Neural cell (in vitro differentiated cells): Measurements from ENCODE around the gene THRSP. TPM values are rescaled to one million over a fixed set of nuclear protein-coding genes. Genes with fewer than 3 reads are reported as not detected.

Experiments used
- H2AFZ ChIP-seq: fragments of 200-600, 300-800 bp; sonication (generic), shearing (Covaris generic); 2 replicates; pipeline ENCODE4 v1.6.0; 2014; ENCODE audit warnings: low read depth, mild to moderate bottlenecking, antibody characterized with exemption, low read length, moderate library complexity
- H3F3A ChIP-seq: fragments of 200-600 bp; shearing (Covaris generic); 2 replicates; pipeline ENCODE4 v1.6.1; 2016; ENCODE audit warnings: mild to moderate bottlenecking, moderate library complexity, mixed read lengths, antibody characterized with exemption, low read length; ENCODE audit not compliant: insufficient read depth, poor library complexity, severe bottlenecking
- H3K27ac ChIP-seq: fragments of 200-600, 300-800 bp; sonication (generic), shearing (Covaris generic); 2 replicates; pipeline ENCODE4 v1.5.1; 2014; ENCODE audit warnings: mild to moderate bottlenecking, low read length, moderate library complexity
- H3K27me3 ChIP-seq: fragments of 300-800, 200-600 bp; sonication (generic), shearing (Covaris generic); 2 replicates; pipeline ENCODE4 v1.6.0; 2014; ENCODE audit warnings: mild to moderate bottlenecking, low read depth, low read length, moderate library complexity; ENCODE audit not compliant: insufficient read depth
- H3K36me3 ChIP-seq: fragments of 300-800, 200-600 bp; sonication (generic), shearing (Covaris generic); 2 replicates; pipeline ENCODE4 v1.5.1; 2014; ENCODE audit warnings: mild to moderate bottlenecking, antibody characterized with exemption, low read length, moderate library complexity; ENCODE audit not compliant: insufficient read depth
- H3K4me2 ChIP-seq: fragments of 300-800, 200-600 bp; sonication (generic), shearing (Covaris generic); 2 replicates; pipeline ENCODE4 v1.6.0; 2014; ENCODE audit warnings: mild to moderate bottlenecking, low read length
- H3K4me3 ChIP-seq: fragments of 300-800, 200-600 bp; sonication (generic), shearing (Covaris generic); 2 replicates; pipeline ENCODE4 v1.5.1; 2014; ENCODE audit warnings: mild to moderate bottlenecking, low read length, moderate library complexity
- H3K79me2 ChIP-seq: fragments of 200-600 bp; shearing (Covaris generic); replicated peaks from 2 replicates; pipeline ENCODE4 v1.6.0; 2014; ENCODE audit warnings: mild to moderate bottlenecking, low read length, moderate library complexity; ENCODE audit not compliant: insufficient read depth
- H3K9ac ChIP-seq: fragments of 300-800, 200-600 bp; sonication (generic), shearing (Covaris generic); 2 replicates; pipeline ENCODE4 v1.6.1; 2016; ENCODE audit warnings: mild to moderate bottlenecking, low read length, mixed read lengths
- H3K9me2 ChIP-seq: fragments of 200-600 bp; shearing (Covaris generic); 2 replicates; pipeline ENCODE4 v1.6.1; 2016; ENCODE audit warnings: mild to moderate bottlenecking, low read length, mixed read lengths; ENCODE audit not compliant: insufficient read depth
- H3K9me3 ChIP-seq: fragments of 200-600, 300-800 bp; sonication (generic), shearing (Covaris generic); 2 replicates; pipeline ENCODE4 v1.6.1; 2016; ENCODE audit warnings: mild to moderate bottlenecking, mixed run types, low read length, moderate library complexity, mixed read lengths
- H4K20me1 ChIP-seq: fragments of 200-600 bp; shearing (Covaris generic); 2 replicates; pipeline ENCODE4 v1.6.1; 2016; ENCODE audit warnings: mild to moderate bottlenecking, mixed run types; ENCODE audit not compliant: insufficient read depth
- CTCF ChIP-seq: fragments of 450-650 bp; IDR thresholded peaks from 2 replicates; pipeline ENCODE4 v1.5.1; 2014; ENCODE audit warnings: antibody characterized with exemption, mild to moderate bottlenecking, moderate library complexity; ENCODE audit not compliant: poor library complexity, severe bottlenecking
- EP300 ChIP-seq: fragments of 450-650 bp; conservative IDR thresholded peaks from 2 replicates; pipeline ENCODE4 v1.6.1; 2014; ENCODE audit warnings: antibody characterized with exemption, mild to moderate bottlenecking, moderate library complexity; ENCODE audit not compliant: poor library complexity, severe bottlenecking
- EZH2 ChIP-seq: fragments of 200-600, 300-800 bp; shearing (Covaris generic), sonication (generic); IDR thresholded peaks from 2 replicates; pipeline ENCODE4 v1.6.1; 2014; ENCODE audit warnings: antibody characterized with exemption, low read length, borderline replicate concordance, mild to moderate bottlenecking; ENCODE audit not compliant: insufficient read depth, poor library complexity, severe bottlenecking
- MXI1 ChIP-seq: fragments of 450-650 bp; conservative IDR thresholded peaks from 2 replicates; pipeline ENCODE4 v1.6.1; 2014; ENCODE audit warnings: antibody characterized with exemption, mild to moderate bottlenecking; ENCODE audit not compliant: poor library complexity, severe bottlenecking
- POLR2AphosphoS5 ChIP-seq: IDR thresholded peaks from 2 replicates; pipeline ENCODE4 v1.6.1; 2012
- RAD21 ChIP-seq: fragments of 450-650 bp; conservative IDR thresholded peaks from 2 replicates; pipeline ENCODE4 v1.6.1; 2014; ENCODE audit warnings: antibody characterized with exemption, mild to moderate bottlenecking, moderate library complexity
- REST ChIP-seq: IDR thresholded peaks from 2 replicates; pipeline ENCODE4 v1.6.1; 2012; ENCODE audit warnings: borderline replicate concordance
- SMC3 ChIP-seq: fragments of 450-650 bp; conservative IDR thresholded peaks from 2 replicates; pipeline ENCODE4 v1.6.1; 2014; ENCODE audit warnings: antibody characterized with exemption, mild to moderate bottlenecking, moderate library complexity; ENCODE audit not compliant: poor library complexity
- TAF1 ChIP-seq: IDR thresholded peaks from 2 replicates; pipeline ENCODE4 v1.6.1; 2012; ENCODE audit warnings: low read depth
- polyA plus RNA-seq: library from polyadenylated mRNA; depleted of rRNA; stranded (reverse); fragments of >200 nt; gene quantifications from 2 replicates; pipeline ENCODE4 v1.2.3, GENCODE V29; 2014

THRSP gene
- polyA plus RNA-seq, 1 donor from 2014 or later: not detected

- Histone ChIP-seq H3K9me3 (no peaks in the 10 kb centered on the region), H4K20me1 (no peaks in the 10 kb centered on the region), H3K9me2 (no peaks in the 10 kb centered on the region), H3K9ac (peak overlapping the region; percentile 83), H3K36me3 (no peaks in the 10 kb centered on the region), H3K27ac (no peak overlapping the region), H3K4me2 (peak overlapping the region; percentile 33), H3F3A (no peaks in the 10 kb centered on the region), H3K79me2 (peaks cover 46% of the 10 kb centered on the region), H2AFZ (peak overlapping the region; percentile 43), H3K27me3 (no peaks in the 10 kb centered on the region), H3K4me3 (peak overlapping the region; percentile 84)
- TF ChIP-seq CTCF: no peak
- TF ChIP-seq SMC3: no peak
- TF ChIP-seq EP300: no peak
- TF ChIP-seq REST: no peak
- no peak for TF ChIP-seq TAF1
- TF ChIP-seq POLR2AphosphoS5: no peak
- TF ChIP-seq EZH2: no peak
- no peak for TF ChIP-seq MXI1
- no peak for TF ChIP-seq RAD21
These were observed 16.6 kb downstream of the THRSP start for GRCh38 chr11:78080084-78080817.

GRCh38 chr11:78080818-78081495 is 17.3 kb downstream of the THRSP start:
- Histone ChIP-seq H3K27me3 (no peaks in the 10 kb centered on the region), H4K20me1 (no peaks in the 10 kb centered on the region), H3K9me2 (no peaks in the 10 kb centered on the region), H3K36me3 (no peaks in the 10 kb centered on the region), H3K9me3 (no peaks in the 10 kb centered on the region), H3K4me3 (no peak overlapping the region), H3K9ac (no peak overlapping the region), H3F3A (no peaks in the 10 kb centered on the region), H3K27ac (no peak overlapping the region), H3K79me2 (peaks cover 42% of the 10 kb centered on the region), H2AFZ (no peak overlapping the region), H3K4me2 (no peak overlapping the region)
- TF ChIP-seq MXI1: no peak
- no peak for TF ChIP-seq EZH2
- TF ChIP-seq SMC3: no peak
- no peak for TF ChIP-seq CTCF
- TF ChIP-seq REST: no peak
- no peak for TF ChIP-seq TAF1
- no peak for TF ChIP-seq POLR2AphosphoS5
- TF ChIP-seq EP300: no peak
- no peak for TF ChIP-seq RAD21
